Panc1 (cell line): ENCODE results near the gene ANKRD23. TPM values are rescaled to one million over a fixed set of nuclear protein-coding genes. Genes with fewer than 3 reads are reported as not detected.
A peak's percentile ranks its signal among the peaks of the same experiment; 100 is the strongest.

Experiments used
- ATAC-seq: fragments of 200-7000 bp; cut with Tn5 transposase; 2 replicates; pipeline ENCODE4 v1.9.1; 2020; ENCODE audit warnings: mild to moderate bottlenecking, moderate library complexity
- BruUV-seq: library from RNA; stranded (reverse); fragments of 400-500 nt; replicated peaks from 2 replicates; lab custom pipeline; 2021; lab: Mats Ljungman, UMichigan
- CTCF ChIA-PET: fragments of 300-600 bp; sonication (Branson Sonifier 250); formaldehyde crosslinking; loops from one replicate; lab custom pipeline; 2022; ENCODE audit warnings: antibody characterized with exemption; lab: Charles Lee
- POLR2A ChIA-PET: fragments of 300-600 bp; sonication (Branson Sonifier 250); formaldehyde crosslinking; loops from one replicate; lab custom pipeline; 2022; ENCODE audit warnings: antibody characterized with exemption; lab: Charles Lee
- DNase-seq: peaks from one replicate; pipeline ENCODE4 v3.0.0-alpha.2; 2010; ENCODE audit warnings: low read depth, low spot score
- H3K27ac ChIP-seq: 2 replicates; pipeline ENCODE4 v1.5.1; 2011; ENCODE audit warnings: mild to moderate bottlenecking, low read length, inconsistent platforms
- H3K27me3 ChIP-seq: fragments of 200-500 bp; sonication (Bioruptor generic); 2 replicates; pipeline ENCODE4 v1.6.0; 2014; ENCODE audit warnings: low read length, inconsistent platforms; ENCODE audit not compliant: control insufficient read depth, insufficient read depth
- H3K36me3 ChIP-seq: fragments of 200-500 bp; sonication (Bioruptor generic); 2 replicates; pipeline ENCODE4 v1.5.1; 2014; ENCODE audit warnings: inconsistent platforms, mild to moderate bottlenecking, low read length, moderate library complexity; ENCODE audit not compliant: control insufficient read depth, insufficient read depth
- H3K4me1 ChIP-seq: 2 replicates; pipeline ENCODE4 v1.5.1; 2011; ENCODE audit warnings: inconsistent platforms, mild to moderate bottlenecking, low read length, moderate library complexity; ENCODE audit not compliant: control insufficient read depth, insufficient read depth
- H3K4me3 ChIP-seq, 2 experiments: 2 replicates each; pipeline ENCODE4 v1.5.1; 2011 to 2012; ENCODE audit warnings: low read depth in 2 of 2, low read length in 2 of 2, mild to moderate bottlenecking in 2 of 2, inconsistent platforms in 1 of 2, moderate library complexity in 1 of 2
- H3K9me3 ChIP-seq: fragments of 200-500 bp; sonication (Bioruptor generic); 2 replicates; pipeline ENCODE4 v1.5.1; 2014; ENCODE audit warnings: low read depth, mild to moderate bottlenecking, inconsistent platforms, low read length, moderate library complexity; ENCODE audit not compliant: control insufficient read depth, insufficient read depth
- POLR2AphosphoS5 ChIP-seq: IDR thresholded peaks from 2 replicates; pipeline ENCODE4 v1.6.1; 2012; ENCODE audit warnings: mild to moderate bottlenecking, low read depth, low read length, moderate library complexity
- SIN3A ChIP-seq: IDR thresholded peaks from 2 replicates; pipeline ENCODE4 v1.6.1; 2012; ENCODE audit warnings: low read depth, mild to moderate bottlenecking, low read length, moderate library complexity, borderline replicate concordance; ENCODE audit not compliant: insufficient read depth
- TCF7L2 ChIP-seq: IDR thresholded peaks from 2 replicates; pipeline ENCODE4 v1.6.1; 2011; ENCODE audit warnings: mild to moderate bottlenecking, low read depth, low read length, inconsistent platforms
- in situ Hi-C: cut with HindIII; loops from 2 replicates; pipeline ENCODE4 v1.10.0; 2016; ENCODE audit warnings: low sequenced_read_pairs, low pct_unique_long_range_greater_than_20kb
- intact Hi-C: fragments of 100-400 bp; cut with micrococcal nuclease; formaldehyde crosslinking; loops from one replicate; pipeline ENCODE4 v1.10.0; 2022; ENCODE audit not compliant: unreplicated experiment
- total RNA-seq: library from RNA; stranded (reverse); gene quantifications from one replicate; pipeline ENCODE4 v1.2.1, GENCODE V29; 2021; ENCODE audit not compliant: unreplicated experiment
- TF ChIP-seq, protein P1 (sequence below), 2 experiments: IDR thresholded peaks; 2 replicates each; pipeline ENCODE4 v1.6.1; 2011 to 2012; ENCODE audit warnings: low read depth in 2 of 2, control low read depth in 1 of 2, low read length in 1 of 2, mild to moderate bottlenecking in 1 of 2, moderate library complexity in 1 of 2; ENCODE audit not compliant: insufficient read depth in 1 of 2
- TF ChIP-seq, protein P2 (sequence below): fragments of 450-650 bp; IDR thresholded peaks from 2 replicates; pipeline ENCODE4 v1.5.1; 2017; ENCODE audit warnings: mild to moderate bottlenecking

Gene ANKRD23
- total RNA-seq, 1 experiment from 2014 or later = 3.2 TPM

DNA sequence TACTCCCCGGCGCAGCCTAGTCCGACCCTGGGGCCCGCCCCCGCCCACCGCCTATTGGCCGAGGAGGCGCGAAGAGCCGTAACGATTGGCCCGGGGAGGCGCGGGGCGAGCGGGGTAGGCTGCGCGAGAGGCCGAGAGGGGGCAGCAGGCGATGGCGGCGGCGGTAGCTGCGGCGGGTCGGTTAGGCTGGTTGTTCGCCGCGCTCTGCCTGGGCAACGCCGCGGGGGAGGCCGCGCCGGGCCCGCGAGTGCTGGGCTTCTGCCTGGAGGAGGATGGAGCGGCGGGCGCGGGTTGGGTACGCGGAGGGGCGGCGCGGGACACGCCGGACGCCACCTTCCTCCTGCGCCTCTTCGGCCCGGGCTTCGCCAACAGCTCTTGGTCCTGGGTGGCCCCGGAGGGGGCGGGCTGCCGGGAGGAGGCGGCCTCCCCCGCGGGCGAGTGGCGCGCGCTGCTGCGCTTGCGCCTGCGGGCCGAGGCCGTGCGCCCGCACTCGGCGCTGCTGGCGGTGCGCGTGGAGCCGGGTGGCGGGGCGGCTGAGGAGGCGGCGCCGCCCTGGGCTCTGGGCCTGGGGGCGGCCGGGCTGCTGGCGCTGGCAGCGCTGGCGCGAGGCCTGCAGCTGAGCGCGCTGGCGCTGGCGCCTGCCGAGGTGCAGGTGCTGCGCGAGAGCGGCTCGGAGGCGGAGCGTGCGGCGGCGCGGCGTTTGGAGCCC, 27.5 kb downstream of the ANKRD23 start, which contains the start of gene CNNM3:
CNNM3 (plus strand) TSS at position 142 of the 709 bp plus-strand sequence; CDS start at position 152, 10 bp downstream.
- peak; percentile 95 for ATAC-seq
- intact Hi-C loops = no loop called here
- H3K36me3 ChIP-seq = no peaks in the 10 kb centered on the region; the same call in 1 of the 2 replicates
- BruUV-seq = no TSS peak
- ChIA-PET CTCF (interaction anchor here (0.6 kb wide), 1 partner anchor 207 kb away, joined by 3 read pairs; no protein-coding TSS in a partner anchor), POLR2A (no interaction called here)
- DNase-seq = peak; percentile 46
- H3K9me3 ChIP-seq = no peaks in the 10 kb centered on the region
- TF ChIP-seq TCF7L2 = no peak
- TF ChIP-seq SIN3A = peak; percentile 63; the same call in 1 of the 2 replicates
- TF ChIP-seq, protein P1, sequence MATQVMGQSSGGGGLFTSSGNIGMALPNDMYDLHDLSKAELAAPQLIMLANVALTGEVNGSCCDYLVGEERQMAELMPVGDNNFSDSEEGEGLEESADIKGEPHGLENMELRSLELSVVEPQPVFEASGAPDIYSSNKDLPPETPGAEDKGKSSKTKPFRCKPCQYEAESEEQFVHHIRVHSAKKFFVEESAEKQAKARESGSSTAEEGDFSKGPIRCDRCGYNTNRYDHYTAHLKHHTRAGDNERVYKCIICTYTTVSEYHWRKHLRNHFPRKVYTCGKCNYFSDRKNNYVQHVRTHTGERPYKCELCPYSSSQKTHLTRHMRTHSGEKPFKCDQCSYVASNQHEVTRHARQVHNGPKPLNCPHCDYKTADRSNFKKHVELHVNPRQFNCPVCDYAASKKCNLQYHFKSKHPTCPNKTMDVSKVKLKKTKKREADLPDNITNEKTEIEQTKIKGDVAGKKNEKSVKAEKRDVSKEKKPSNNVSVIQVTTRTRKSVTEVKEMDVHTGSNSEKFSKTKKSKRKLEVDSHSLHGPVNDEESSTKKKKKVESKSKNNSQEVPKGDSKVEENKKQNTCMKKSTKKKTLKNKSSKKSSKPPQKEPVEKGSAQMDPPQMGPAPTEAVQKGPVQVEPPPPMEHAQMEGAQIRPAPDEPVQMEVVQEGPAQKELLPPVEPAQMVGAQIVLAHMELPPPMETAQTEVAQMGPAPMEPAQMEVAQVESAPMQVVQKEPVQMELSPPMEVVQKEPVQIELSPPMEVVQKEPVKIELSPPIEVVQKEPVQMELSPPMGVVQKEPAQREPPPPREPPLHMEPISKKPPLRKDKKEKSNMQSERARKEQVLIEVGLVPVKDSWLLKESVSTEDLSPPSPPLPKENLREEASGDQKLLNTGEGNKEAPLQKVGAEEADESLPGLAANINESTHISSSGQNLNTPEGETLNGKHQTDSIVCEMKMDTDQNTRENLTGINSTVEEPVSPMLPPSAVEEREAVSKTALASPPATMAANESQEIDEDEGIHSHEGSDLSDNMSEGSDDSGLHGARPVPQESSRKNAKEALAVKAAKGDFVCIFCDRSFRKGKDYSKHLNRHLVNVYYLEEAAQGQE (IDR thresholded peaks at IDR 0.05; ENCODE audit: insufficient read depth in 1 of 2, low read depth in 2 of 2, low read length in 1 of 2) = 0 out of 4 replicates have a peak, but pooled peaks of 1 of the 2 experiments have one; percentile 17
- TF ChIP-seq, protein P2, sequence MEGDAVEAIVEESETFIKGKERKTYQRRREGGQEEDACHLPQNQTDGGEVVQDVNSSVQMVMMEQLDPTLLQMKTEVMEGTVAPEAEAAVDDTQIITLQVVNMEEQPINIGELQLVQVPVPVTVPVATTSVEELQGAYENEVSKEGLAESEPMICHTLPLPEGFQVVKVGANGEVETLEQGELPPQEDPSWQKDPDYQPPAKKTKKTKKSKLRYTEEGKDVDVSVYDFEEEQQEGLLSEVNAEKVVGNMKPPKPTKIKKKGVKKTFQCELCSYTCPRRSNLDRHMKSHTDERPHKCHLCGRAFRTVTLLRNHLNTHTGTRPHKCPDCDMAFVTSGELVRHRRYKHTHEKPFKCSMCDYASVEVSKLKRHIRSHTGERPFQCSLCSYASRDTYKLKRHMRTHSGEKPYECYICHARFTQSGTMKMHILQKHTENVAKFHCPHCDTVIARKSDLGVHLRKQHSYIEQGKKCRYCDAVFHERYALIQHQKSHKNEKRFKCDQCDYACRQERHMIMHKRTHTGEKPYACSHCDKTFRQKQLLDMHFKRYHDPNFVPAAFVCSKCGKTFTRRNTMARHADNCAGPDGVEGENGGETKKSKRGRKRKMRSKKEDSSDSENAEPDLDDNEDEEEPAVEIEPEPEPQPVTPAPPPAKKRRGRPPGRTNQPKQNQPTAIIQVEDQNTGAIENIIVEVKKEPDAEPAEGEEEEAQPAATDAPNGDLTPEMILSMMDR = peak; percentile 67; the same call in 1 of the 2 replicates
- peak; percentile 66; the same call in 1 of the 2 replicates for TF ChIP-seq POLR2AphosphoS5
- no peaks in the 10 kb centered on the region for H3K27me3 ChIP-seq
- peaks cover 34% of the 10 kb centered on the region for H3K4me1 ChIP-seq
- in situ Hi-C loops = no loop called here
- peak within 1 kb of the TSS; percentile 85 for H3K27ac ChIP-seq
- peak within 1 kb of the TSS; percentile 71 to 75 for H3K4me3 ChIP-seq

DNA sequence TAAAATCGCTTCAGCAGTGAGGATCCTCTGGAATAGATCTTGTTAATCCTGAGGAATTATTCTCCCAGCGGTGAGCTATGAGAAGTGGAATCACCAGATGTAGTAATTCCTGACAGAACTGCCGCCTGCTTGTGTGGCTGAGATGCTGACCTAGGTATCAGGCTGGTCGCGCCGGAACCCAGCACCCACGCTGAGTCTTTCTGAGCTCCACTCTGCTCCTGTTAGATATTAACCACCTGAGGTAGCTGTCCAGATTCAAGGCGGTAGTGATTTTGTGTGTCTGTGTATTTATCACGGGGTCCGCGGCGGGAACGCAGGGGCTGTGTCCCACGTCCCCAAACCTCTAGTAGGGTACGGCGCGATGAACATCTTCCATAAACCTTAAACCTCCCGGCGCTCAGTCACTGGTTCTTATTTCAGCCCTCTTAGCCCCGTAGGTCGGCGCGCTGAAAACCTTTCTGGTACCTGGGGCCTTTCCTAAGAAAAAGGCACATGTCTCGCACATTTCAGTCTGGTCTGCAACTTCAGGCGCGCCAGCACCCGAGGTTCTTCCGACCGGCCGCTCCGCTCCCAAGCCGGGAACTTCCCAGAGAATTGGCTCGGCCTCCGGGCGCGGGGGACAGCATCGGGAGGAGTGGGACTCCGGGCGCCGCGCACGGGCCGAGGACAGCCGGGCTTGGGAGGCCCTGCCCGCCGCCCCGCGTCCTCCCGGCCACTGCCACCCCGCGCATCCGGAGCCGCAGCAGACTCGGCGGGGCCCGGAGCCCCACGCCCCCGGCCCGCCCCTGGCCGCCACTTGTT, 28.3 kb downstream of the ANKRD23 start:
- H3K4me1 ChIP-seq = peaks cover 27% of the 10 kb centered on the region
- H3K27me3 ChIP-seq = no peaks in the 10 kb centered on the region
- BruUV-seq = TSS peak; percentile 81
- no peaks in the 10 kb centered on the region for H3K9me3 ChIP-seq
- DNase-seq (no peak), ATAC-seq (peak; percentile 29)
- ChIA-PET CTCF (interaction anchor here (0.6 kb wide), 1 partner anchor 121 kb away, joined by 5 read pairs; no protein-coding TSS in a partner anchor), POLR2A (interaction anchor here (0.6 kb wide), 1 partner anchor 33 kb away, joined by 5 read pairs; no protein-coding TSS in a partner anchor)
- in situ Hi-C loops = no loop called here
- H3K4me3 ChIP-seq = peak overlapping the region; percentile 65 to 75
- intact Hi-C loops = no loop called here
- TF ChIP-seq, protein P1 (IDR thresholded peaks at IDR 0.05; ENCODE audit: insufficient read depth in 1 of 2, low read depth in 2 of 2, low read length in 1 of 2) = no peak
- no peak for TF ChIP-seq POLR2AphosphoS5
- TF ChIP-seq TCF7L2 = no peak
- TF ChIP-seq, protein P2 = no peak
- no peak for TF ChIP-seq SIN3A
- H3K27ac ChIP-seq = peak overlapping the region; percentile 85
- no peaks in the 10 kb centered on the region; the same call in 1 of the 2 replicates for H3K36me3 ChIP-seq
